Smooth muscle cell (in vitro differentiated cells): ENCODE measurements around the gene ENDOU. TPM values are rescaled to one million over a fixed set of nuclear protein-coding genes. Genes with fewer than 3 reads are reported as not detected.
"Not testable (repeated sequence)": the region's sequence is repeated elsewhere in the genome, so short reads cannot be mapped to it uniquely, and the experiment has no call there.

Experiments
- DNase-seq: peaks from one replicate; lab custom pipeline; 2025; ENCODE audit not compliant: unreplicated experiment; lab: John Stamatoyannopoulos, UW
- H2AFZ ChIP-seq: fragments of 200-600 bp; sonication (generic); 2 replicates; pipeline ENCODE4 v1.6.0; 2016; ENCODE audit warnings: antibody characterized with exemption, low read depth, mild to moderate bottlenecking
- H3F3A ChIP-seq: fragments of 200-600 bp; sonication (generic); 2 replicates; pipeline ENCODE4 v1.6.0; 2017; ENCODE audit warnings: antibody characterized with exemption, low read depth
- H3K27ac ChIP-seq: fragments of 200-600 bp; sonication (generic); 2 replicates; pipeline ENCODE4 v1.5.1; 2016; ENCODE audit warnings: low read depth, mild to moderate bottlenecking
- H3K27me3 ChIP-seq: fragments of 200-600 bp; sonication (generic); 2 replicates; pipeline ENCODE4 v1.6.1; 2016; ENCODE audit warnings: low read depth, mild to moderate bottlenecking
- H3K36me3 ChIP-seq: fragments of 200-600 bp; sonication (generic); 2 replicates; pipeline ENCODE4 v1.5.1; 2016; ENCODE audit warnings: low read depth
- H3K4me1 ChIP-seq: fragments of 200-600 bp; sonication (generic); 2 replicates; pipeline ENCODE4 v1.5.1; 2016; ENCODE audit warnings: low read depth
- H3K4me2 ChIP-seq: fragments of 200-600 bp; sonication (generic); 2 replicates; pipeline ENCODE4 v1.6.0; 2016; ENCODE audit warnings: mild to moderate bottlenecking
- H3K4me3 ChIP-seq: fragments of 200-600 bp; sonication (generic); 2 replicates; pipeline ENCODE4 v1.5.1; 2016; ENCODE audit warnings: mild to moderate bottlenecking
- H3K79me2 ChIP-seq: fragments of 200-600 bp; sonication (generic); 2 replicates; pipeline ENCODE4 v1.6.0; 2016; ENCODE audit warnings: low read depth, mild to moderate bottlenecking
- H3K9ac ChIP-seq: fragments of 200-600 bp; sonication (generic); 2 replicates; pipeline ENCODE4 v1.6.0; 2016; ENCODE audit warnings: low read depth
- H3K9me3 ChIP-seq: fragments of 200-600 bp; sonication (generic); replicated peaks from 2 replicates; pipeline ENCODE4 v1.5.1; 2016; ENCODE audit warnings: low read depth
- H4K20me1 ChIP-seq: fragments of 200-600 bp; sonication (generic); 2 replicates; pipeline ENCODE4 v1.6.0; 2016; ENCODE audit warnings: low read depth
- WGBS: methylation state at CpG from one replicate; pipeline ENCODE4 v1.1.7; 2016; ENCODE audit warnings: low lambda C conversion rate; 5-methylcytosine and 5-hydroxymethylcytosine counted together
- polyA plus RNA-seq: library from polyadenylated mRNA; unstranded; fragments of >200 nt; fragmentation: Nextera tagmentation; extraction: Ambion mirVana; gene quantifications from 2 replicates; pipeline ENCODE4 v1.2.1, GENCODE V29; 2016
- total RNA-seq: library from RNA; depleted of rRNA; stranded (reverse); fragments of >200 nt; gene quantifications from 2 replicates; pipeline ENCODE4 v1.2.3, GENCODE V29; 2014
- TF ChIP-seq, protein P1 (sequence below): fragments of 200-600 bp; sonication (generic); IDR thresholded peaks from 2 replicates; pipeline ENCODE4 v1.5.1; 2017; ENCODE audit warnings: borderline replicate concordance, mild to moderate bottlenecking, antibody characterized with exemption; ENCODE audit not compliant: insufficient read depth, poor library complexity, severe bottlenecking

Gene ENDOU
- total and polyA plus RNA-seq, 2 experiments from 2014 or later = 0.47 to 5.1 TPM

DNA sequence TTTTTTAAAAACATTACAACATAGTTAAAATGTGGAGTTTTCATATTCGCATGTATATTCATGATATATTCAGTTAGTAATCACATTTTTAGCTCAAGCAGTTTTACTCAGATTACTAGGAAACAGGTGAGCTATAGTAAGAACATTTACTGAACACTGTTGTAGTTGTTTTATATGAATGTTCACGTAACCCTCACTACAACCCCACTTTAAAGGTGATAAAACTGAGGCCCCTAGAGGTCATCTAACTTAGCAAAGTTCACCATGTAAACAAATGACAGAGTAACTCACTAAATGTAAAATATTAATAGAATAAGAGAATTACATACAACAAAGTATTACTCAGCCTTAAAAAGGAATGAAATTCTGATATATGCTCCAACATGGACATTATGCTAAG, 45.5 kb downstream of the ENDOU start:
- H3K36me3 ChIP-seq = peaks cover 16% of the 10 kb centered on the region
- H3K4me3 ChIP-seq = no peak overlapping the region
- no peaks in the 10 kb centered on the region for H4K20me1 ChIP-seq
- no peaks in the 10 kb centered on the region for H3K79me2 ChIP-seq
- DNase-seq = no peak
- no peak overlapping the region for H3K27ac ChIP-seq
- no peaks in the 10 kb centered on the region for H3F3A ChIP-seq
- no peak overlapping the region for H2AFZ ChIP-seq
- H3K9ac ChIP-seq = no peak overlapping the region
- H3K4me2 ChIP-seq = no peak overlapping the region
- no peaks in the 10 kb centered on the region for H3K4me1 ChIP-seq
- WGBS = 93% methylated on average over 2 of the region's 2 CpGs
- TF ChIP-seq, protein P1, sequence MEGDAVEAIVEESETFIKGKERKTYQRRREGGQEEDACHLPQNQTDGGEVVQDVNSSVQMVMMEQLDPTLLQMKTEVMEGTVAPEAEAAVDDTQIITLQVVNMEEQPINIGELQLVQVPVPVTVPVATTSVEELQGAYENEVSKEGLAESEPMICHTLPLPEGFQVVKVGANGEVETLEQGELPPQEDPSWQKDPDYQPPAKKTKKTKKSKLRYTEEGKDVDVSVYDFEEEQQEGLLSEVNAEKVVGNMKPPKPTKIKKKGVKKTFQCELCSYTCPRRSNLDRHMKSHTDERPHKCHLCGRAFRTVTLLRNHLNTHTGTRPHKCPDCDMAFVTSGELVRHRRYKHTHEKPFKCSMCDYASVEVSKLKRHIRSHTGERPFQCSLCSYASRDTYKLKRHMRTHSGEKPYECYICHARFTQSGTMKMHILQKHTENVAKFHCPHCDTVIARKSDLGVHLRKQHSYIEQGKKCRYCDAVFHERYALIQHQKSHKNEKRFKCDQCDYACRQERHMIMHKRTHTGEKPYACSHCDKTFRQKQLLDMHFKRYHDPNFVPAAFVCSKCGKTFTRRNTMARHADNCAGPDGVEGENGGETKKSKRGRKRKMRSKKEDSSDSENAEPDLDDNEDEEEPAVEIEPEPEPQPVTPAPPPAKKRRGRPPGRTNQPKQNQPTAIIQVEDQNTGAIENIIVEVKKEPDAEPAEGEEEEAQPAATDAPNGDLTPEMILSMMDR = no peak
- no peaks in the 10 kb centered on the region for H3K27me3 ChIP-seq
- no peaks in the 10 kb centered on the region for H3K9me3 ChIP-seq

DNA sequence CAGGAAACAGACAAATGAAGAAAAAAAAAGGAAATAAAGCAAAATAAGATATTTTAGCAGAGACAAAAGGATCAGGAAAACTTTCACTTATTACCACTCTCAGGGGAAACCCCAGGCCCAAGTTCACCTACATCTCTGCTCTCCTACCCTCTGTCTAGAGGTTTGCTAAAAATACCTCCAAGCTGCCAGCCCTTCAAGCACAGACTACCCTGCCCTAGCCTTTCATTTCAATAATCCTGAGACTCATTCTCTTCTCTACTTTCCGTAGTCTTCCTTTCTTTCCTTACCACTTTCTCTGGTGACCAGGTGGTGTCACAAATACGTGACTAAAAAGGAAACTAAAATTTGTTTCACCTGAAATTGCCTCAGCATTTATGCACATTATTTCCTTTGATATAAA, 53.2 kb downstream of the ENDOU start:
- Histone ChIP-seq H2AFZ (no peak overlapping the region), H3K9me3 (no peaks in the 10 kb centered on the region), H3K9ac (no peak overlapping the region), H3K27me3 (no peaks in the 10 kb centered on the region), H3F3A (no peaks in the 10 kb centered on the region), H3K4me2 (no peak overlapping the region), H3K79me2 (no peaks in the 10 kb centered on the region), H4K20me1 (no peaks in the 10 kb centered on the region), H3K4me3 (no peak overlapping the region), H3K4me1 (no peaks in the 10 kb centered on the region), H3K36me3 (peaks cover 3% of the 10 kb centered on the region), H3K27ac (no peak overlapping the region)
- TF ChIP-seq, protein P1 = no peak
- DNase-seq = no peak
- 96% methylated on average over 2 of the region's 2 CpGs for WGBS

DNA sequence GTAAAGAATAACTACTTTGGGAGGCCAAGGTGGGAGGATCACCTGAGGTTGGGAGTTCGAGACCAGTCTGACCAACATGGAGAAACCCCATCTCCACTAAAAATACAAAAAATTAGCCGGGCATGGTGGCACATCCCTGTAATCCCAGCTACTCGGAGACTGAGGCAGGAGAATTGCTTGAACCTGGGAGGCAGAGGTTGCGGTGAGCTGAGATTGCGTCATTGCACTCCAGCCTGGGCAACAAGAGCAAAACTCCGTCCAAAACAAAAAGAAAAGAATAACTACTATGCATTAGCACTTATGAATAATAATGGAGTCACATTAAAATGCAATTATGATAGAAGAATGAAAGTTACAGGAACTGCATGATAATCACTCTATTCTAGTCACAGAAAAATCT, 57.4 kb downstream of the ENDOU start:
- not testable (repeated sequence) for H3K27me3 ChIP-seq, DNase-seq, H3K9ac ChIP-seq, H3K9me3 ChIP-seq, H3K27ac ChIP-seq, H3K79me2 ChIP-seq, H3K4me2 ChIP-seq, H3K4me1 ChIP-seq, H2AFZ ChIP-seq, H4K20me1 ChIP-seq, H3K4me3 ChIP-seq, H3F3A ChIP-seq
- peaks cover 16% of the 10 kb centered on the region for H3K36me3 ChIP-seq
- WGBS = 98% methylated on average over 6 of the region's 6 CpGs

Other genes with a start within 250 kb of the ENDOU start
- 23.0 and 28.6 TPM in 2 replicates for gene RPAP3, start 19.5 kb downstream of the ENDOU start, total RNA-seq
- gene RPAP3, start 19.5 kb downstream of the ENDOU start, polyA plus RNA-seq = 17.0 and 18.9 TPM in 2 replicates
- gene RAPGEF3, start 33.4 kb upstream of the ENDOU start, total RNA-seq = 4.0 and 5.6 TPM in 2 replicates
- 1.9 and 3.6 TPM in 2 replicates for gene RAPGEF3, start 33.4 kb upstream of the ENDOU start, polyA plus RNA-seq
- gene SLC48A1, start 47.7 kb upstream of the ENDOU start, total RNA-seq = 2.4 and 11.4 TPM in 2 replicates
- 6.2 and 8.6 TPM in 2 replicates for gene SLC48A1, start 47.7 kb upstream of the ENDOU start, polyA plus RNA-seq
- 19.3 and 24.1 TPM in 2 replicates for gene HDAC7, start 94.4 kb upstream of the ENDOU start, total RNA-seq
- gene HDAC7, start 94.4 kb upstream of the ENDOU start, polyA plus RNA-seq = 32.4 and 47.0 TPM in 2 replicates
- 6.5 and 16.5 TPM in 2 replicates for gene VDR, start 179.5 kb upstream of the ENDOU start, total RNA-seq
- 6.4 and 8.0 TPM in 2 replicates for gene VDR, start 179.5 kb upstream of the ENDOU start, polyA plus RNA-seq
- gene TMEM106C, start 238.1 kb upstream of the ENDOU start, total RNA-seq = 58.8 and 58.9 TPM in 2 replicates
- 42.7 and 60.9 TPM in 2 replicates for gene TMEM106C, start 238.1 kb upstream of the ENDOU start, polyA plus RNA-seq